Measurements from ENCODE around the gene TUBGCP2.

Gene TUBGCP2

DNA sequence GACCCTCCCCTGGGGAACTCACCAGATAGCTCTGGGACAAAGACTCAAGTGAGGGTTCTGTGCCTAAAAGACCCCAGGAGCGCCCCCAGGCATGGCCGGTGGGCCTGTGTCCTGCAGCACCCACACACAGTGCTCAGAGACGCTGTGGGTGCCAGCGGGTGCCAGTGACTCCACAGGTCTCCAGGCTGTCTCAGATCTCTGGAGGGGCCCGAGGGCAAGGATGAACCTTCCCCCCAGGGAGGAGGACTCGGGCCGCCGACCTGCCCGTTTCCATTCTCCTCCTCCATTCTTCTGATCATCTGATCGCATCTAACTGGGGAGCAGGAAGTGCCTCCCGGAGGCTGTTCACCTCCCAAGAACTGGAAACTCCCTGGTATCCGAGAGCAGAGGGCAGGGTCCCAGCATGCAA, 33.0 kb downstream of the TUBGCP2 start:
- TF ChIP-seq POLR2AphosphoS5 (IDR thresholded peaks at IDR 0.05; ENCODE audit: low read depth, low read length) (no peak), FOXP2 (optimal IDR thresholded peaks at IDR 0.05; ENCODE audit: borderline replicate concordance, extremely low read depth, extremely low read length, insufficient read depth) (no peak), TAF1 (IDR thresholded peaks at IDR 0.05; ENCODE audit: borderline replicate concordance, insufficient read depth, low read length) (no peak), SIN3A (IDR thresholded peaks at IDR 0.05; ENCODE audit: borderline replicate concordance, insufficient read depth, low read length) (no peak)
- TF ChIP-seq, protein P1, sequence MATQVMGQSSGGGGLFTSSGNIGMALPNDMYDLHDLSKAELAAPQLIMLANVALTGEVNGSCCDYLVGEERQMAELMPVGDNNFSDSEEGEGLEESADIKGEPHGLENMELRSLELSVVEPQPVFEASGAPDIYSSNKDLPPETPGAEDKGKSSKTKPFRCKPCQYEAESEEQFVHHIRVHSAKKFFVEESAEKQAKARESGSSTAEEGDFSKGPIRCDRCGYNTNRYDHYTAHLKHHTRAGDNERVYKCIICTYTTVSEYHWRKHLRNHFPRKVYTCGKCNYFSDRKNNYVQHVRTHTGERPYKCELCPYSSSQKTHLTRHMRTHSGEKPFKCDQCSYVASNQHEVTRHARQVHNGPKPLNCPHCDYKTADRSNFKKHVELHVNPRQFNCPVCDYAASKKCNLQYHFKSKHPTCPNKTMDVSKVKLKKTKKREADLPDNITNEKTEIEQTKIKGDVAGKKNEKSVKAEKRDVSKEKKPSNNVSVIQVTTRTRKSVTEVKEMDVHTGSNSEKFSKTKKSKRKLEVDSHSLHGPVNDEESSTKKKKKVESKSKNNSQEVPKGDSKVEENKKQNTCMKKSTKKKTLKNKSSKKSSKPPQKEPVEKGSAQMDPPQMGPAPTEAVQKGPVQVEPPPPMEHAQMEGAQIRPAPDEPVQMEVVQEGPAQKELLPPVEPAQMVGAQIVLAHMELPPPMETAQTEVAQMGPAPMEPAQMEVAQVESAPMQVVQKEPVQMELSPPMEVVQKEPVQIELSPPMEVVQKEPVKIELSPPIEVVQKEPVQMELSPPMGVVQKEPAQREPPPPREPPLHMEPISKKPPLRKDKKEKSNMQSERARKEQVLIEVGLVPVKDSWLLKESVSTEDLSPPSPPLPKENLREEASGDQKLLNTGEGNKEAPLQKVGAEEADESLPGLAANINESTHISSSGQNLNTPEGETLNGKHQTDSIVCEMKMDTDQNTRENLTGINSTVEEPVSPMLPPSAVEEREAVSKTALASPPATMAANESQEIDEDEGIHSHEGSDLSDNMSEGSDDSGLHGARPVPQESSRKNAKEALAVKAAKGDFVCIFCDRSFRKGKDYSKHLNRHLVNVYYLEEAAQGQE (IDR thresholded peaks at IDR 0.05; ENCODE audit: insufficient read depth in 1 of 2, low read depth in 2 of 2, low read length in 2 of 2) = no peak

DNA sequence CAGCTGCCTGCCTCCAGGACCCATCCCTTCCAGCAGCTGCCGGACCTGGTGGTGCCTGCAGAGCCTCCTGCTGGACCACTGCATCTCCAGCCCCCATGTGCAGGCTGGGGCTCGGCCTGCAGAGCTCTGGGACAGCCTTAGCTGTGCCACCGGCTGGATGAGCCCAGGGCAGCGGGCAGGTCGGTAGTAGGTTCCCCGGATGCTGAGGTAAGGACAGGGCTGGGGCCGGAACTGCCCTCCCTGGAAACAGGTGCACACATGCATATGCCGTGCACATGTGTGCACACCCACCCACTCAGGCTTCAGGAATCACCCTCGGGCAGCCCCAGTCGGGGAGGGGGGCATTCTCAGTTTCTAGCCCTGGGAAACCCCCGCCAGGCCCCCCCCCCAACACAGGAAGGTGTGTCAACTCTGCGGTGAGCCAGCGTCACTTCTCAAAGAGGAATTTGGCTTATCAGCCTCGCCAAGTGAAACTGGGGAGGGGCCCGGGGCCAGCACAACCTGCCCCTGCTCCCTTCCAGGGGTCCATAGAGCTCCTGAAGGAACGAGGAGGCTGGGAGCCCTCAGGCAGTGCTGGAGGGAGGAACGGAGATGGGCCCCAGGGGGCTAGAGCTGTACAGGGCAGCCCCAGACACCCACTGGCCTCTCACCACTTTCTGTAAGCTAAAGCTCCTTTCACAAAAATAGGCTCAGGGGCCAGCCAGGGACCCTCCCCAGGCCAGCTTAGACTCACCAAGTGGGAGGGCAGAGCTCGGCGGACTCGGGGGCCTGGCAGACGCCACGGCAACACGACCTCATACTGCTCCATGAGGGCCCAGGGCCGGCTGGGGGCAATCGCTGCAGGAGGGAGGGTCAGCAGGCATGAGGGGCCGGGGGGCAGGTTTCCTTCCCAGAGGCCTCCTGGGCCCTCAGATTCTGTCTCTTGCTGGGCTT, 33.7 kb downstream of the TUBGCP2 start:
- TF ChIP-seq SIN3A (IDR thresholded peaks at IDR 0.05; ENCODE audit: borderline replicate concordance, insufficient read depth, low read length) (no peak), TAF1 (IDR thresholded peaks at IDR 0.05; ENCODE audit: borderline replicate concordance, insufficient read depth, low read length) (no peak), POLR2AphosphoS5 (IDR thresholded peaks at IDR 0.05; ENCODE audit: low read depth, low read length) (no peak), FOXP2 (optimal IDR thresholded peaks at IDR 0.05; ENCODE audit: borderline replicate concordance, extremely low read depth, extremely low read length, insufficient read depth) (no peak)
- TF ChIP-seq, protein P1 (IDR thresholded peaks at IDR 0.05; ENCODE audit: insufficient read depth in 1 of 2, low read depth in 2 of 2, low read length in 2 of 2) = no peak

DNA sequence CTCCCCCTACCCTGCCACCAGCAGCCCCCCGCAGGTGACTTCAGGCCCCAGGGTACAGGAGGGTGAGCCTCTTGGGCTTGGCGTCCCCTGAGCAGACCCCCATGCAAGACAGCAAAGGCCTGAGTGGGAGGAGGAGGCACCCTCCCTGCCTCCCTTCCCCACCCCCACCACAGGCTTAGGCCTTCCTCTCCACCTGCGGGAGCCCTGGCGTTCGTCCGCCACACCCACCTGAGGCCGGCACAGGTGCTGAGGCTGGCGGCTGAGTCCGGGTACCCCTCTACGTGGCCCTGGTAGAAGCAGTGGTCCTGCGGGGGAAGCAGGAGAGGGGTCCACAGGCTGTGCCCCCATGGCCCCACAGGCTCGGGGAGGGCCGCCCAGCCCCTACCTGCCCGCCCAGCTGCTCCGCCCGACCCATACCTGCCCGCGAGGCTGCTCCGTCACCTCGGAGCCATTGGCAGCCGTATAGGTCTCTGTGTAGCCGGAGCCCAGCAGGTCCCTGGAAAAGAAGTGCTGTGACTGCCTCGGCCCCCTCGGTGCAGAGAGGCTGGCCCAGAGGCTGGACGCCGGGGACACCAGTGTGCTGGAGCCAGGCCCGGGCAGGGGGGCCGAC, 35.0 kb downstream of the TUBGCP2 start:
- TF ChIP-seq, protein P1 (IDR thresholded peaks at IDR 0.05; ENCODE audit: insufficient read depth in 1 of 2, low read depth in 2 of 2, low read length in 2 of 2) = no peak
- TF ChIP-seq SIN3A (IDR thresholded peaks at IDR 0.05; ENCODE audit: borderline replicate concordance, insufficient read depth, low read length) = no peak
- TF ChIP-seq TAF1 (IDR thresholded peaks at IDR 0.05; ENCODE audit: borderline replicate concordance, insufficient read depth, low read length) = no peak
- no peak for TF ChIP-seq POLR2AphosphoS5 (IDR thresholded peaks at IDR 0.05; ENCODE audit: low read depth, low read length)
- no peak for TF ChIP-seq FOXP2 (optimal IDR thresholded peaks at IDR 0.05; ENCODE audit: borderline replicate concordance, extremely low read depth, extremely low read length, insufficient read depth)

DNA sequence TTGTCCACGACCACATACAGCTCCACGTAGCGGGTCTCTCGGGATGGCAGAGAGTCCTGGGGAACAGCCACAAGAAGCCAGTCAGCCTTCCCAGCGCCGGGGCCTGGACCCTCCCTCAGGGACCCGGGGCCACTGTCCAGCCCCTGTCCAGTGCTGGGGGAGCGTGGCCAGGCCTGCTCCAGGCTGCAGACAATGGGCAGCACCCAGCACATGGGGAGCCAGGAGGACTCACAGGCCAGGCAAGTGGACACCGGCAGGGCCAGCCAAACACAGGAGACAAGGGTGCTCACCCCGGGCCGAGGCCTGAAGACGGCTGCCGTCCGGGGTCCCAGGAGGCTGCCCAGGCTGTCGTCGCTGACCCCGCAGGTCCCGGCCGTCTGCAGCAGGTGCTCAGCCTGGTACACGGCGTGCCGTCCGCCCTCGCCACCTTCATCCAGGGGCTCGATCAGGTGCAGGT, 35.7 kb downstream of the TUBGCP2 start:
- TF ChIP-seq, protein P1 (IDR thresholded peaks at IDR 0.05; ENCODE audit: insufficient read depth in 1 of 2, low read depth in 2 of 2, low read length in 2 of 2) = no peak
- TF ChIP-seq FOXP2 (optimal IDR thresholded peaks at IDR 0.05; ENCODE audit: borderline replicate concordance, extremely low read depth, extremely low read length, insufficient read depth) (no peak), POLR2AphosphoS5 (IDR thresholded peaks at IDR 0.05; ENCODE audit: low read depth, low read length) (no peak), TAF1 (IDR thresholded peaks at IDR 0.05; ENCODE audit: borderline replicate concordance, insufficient read depth, low read length) (no peak), SIN3A (IDR thresholded peaks at IDR 0.05; ENCODE audit: borderline replicate concordance, insufficient read depth, low read length) (no peak)
